Esophagus squamous epithelium (tissue), 4 donors: ENCODE results near the gene PSMG1.

Source experiments
- CTCF ChIP-seq, 6 experiments: fragments of 450-650 bp in 4 of 6; fragments of 200-600 bp in 2 of 6; sonication (generic) in 2 of 6; IDR thresholded peaks; one replicate each; pipeline ENCODE4 v1.5.1; 2016 to 2019; ENCODE audit warnings: antibody characterized with exemption in 6 of 6, mild to moderate bottlenecking in 4 of 6, moderate library complexity in 4 of 6
- POLR2A ChIP-seq, 4 donors: fragments of 450-650 bp; IDR thresholded peaks; one replicate each; pipeline ENCODE4 v1.6.1; 2017; ENCODE audit warnings: antibody characterized with exemption in 4 of 4, mild to moderate bottlenecking in 4 of 4, moderate library complexity in 3 of 4

- TF ChIP-seq CTCF (IDR thresholded peaks at IDR 0.05) = no peak
- TF ChIP-seq POLR2A (IDR thresholded peaks at IDR 0.05) = no peak
Observed at GRCh38 chr21:39221997-39222486, 38.8 kb upstream of the PSMG1 start.
